ENCODE data around the gene LPIN3.

The LPIN3 gene

DNA sequence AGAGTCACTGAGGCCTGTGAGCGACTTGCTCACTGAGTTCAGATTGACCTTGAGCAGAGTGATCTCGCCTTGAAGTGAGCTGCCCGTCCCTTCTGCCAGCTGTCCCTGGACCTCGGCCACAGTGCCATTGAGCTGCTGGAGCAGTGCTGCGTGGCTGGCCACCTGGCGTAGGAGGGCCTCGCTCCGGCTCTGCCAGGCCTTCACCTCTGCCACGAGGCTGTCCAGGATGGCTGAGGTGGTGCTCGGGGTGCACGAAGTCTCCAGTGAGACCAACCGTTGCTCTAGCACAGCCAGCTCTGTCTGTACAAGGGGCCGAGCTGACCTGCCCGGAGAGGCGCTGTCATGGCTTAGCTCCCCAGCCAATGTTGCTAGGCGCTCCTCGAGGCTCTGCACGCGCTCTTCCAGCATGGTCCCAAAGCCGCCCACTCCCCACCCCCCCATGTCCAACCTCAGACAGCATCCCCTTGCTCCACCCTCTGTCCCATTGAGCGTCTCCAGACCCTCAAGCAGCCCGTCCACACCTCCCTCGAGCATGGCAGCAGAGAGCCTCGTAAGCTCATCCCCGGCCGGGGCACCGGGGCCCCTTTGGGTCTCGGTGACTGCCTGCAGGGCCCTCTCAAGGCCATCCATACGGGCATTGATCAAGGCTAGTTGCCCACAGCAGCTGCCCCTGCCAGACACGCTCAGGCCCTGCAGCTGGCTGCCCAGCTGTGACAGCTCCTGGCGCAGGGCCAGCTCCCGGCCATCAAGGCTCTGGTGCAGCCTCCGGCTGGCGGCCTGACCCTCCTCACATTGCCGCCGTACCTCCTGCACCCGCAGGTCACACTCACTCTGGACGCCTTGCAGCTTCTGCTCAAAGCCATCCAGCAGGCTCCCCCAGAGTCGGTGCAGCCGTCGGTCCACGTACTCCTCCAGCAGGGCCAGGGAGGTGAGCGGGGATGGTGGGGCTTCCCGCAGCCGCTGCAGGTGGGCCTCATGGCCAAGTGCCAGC, 21.4 kb downstream of the LPIN3 start:
- Histone ChIP-seq H3K27ac (ENCODE audit: low read length, poor library complexity, severe bottlenecking) (no peak overlapping the region), H3K79me1 (replicated peaks; ENCODE audit: low read length, poor library complexity, severe bottlenecking) (no peaks in the 10 kb centered on the region), H3K36me3 (ENCODE audit: control insufficient read depth in 1 of 2, insufficient read depth in 2 of 2, low read depth in 1 of 2, low read length in 2 of 2) (peaks cover 16 to 38% of the 10 kb centered on the region in 2 experiments), H3K4ac (ENCODE audit: low read depth in 1 of 2, low read length in 2 of 2) (no peak overlapping the region), H3K9ac (ENCODE audit: low read length) (no peak overlapping the region), H3K27me3 (ENCODE audit: control insufficient read depth in 1 of 2, insufficient read depth in 1 of 2, low read length in 2 of 2) (peaks cover 32% of the 10 kb centered on the region in 2 experiments), H2BK5ac (ENCODE audit: low read depth, low read length, poor library complexity, severe bottlenecking) (no peak overlapping the region), H3K23ac (ENCODE audit: low read length in 2 of 2) (no peak overlapping the region), H4K8ac (ENCODE audit: low read length) (no peak overlapping the region), H2BK12ac (ENCODE audit: low read length in 2 of 2) (no peak overlapping the region), H3K9me3 (ENCODE audit: control insufficient read depth, low read length) (no peaks in the 10 kb centered on the region), H2AK5ac (ENCODE audit: low read length, severe bottlenecking) (no peak overlapping the region), H3K14ac (ENCODE audit: low read length in 2 of 2) (peak overlapping the region in 1 of 2 experiments; percentile 26), H2AFZ (ENCODE audit: low read depth, low read length) (no peak overlapping the region), H3K4me1 (ENCODE audit: control insufficient read depth, insufficient read depth, low read depth, low read length) (peaks cover 18% of the 10 kb centered on the region), H3K4me3 (ENCODE audit: insufficient read depth in 1 of 2, low read depth in 1 of 2, low read length in 2 of 2) (no peak overlapping the region), H2BK120ac (ENCODE audit: low read depth, low read length) (no peak overlapping the region), H2BK15ac (ENCODE audit: low read depth, poor library complexity, severe bottlenecking) (no peak overlapping the region), H4K91ac (ENCODE audit: low read length) (no peak overlapping the region), H3K18ac (ENCODE audit: low read depth in 1 of 2, low read length in 2 of 2) (no peak overlapping the region), H3K4me2 (ENCODE audit: low read length, poor library complexity, severe bottlenecking) (no peak overlapping the region)
- 94% methylated on average over 45 of the region's 45 CpGs for WGBS
- no peak for DNase-seq

DNA sequence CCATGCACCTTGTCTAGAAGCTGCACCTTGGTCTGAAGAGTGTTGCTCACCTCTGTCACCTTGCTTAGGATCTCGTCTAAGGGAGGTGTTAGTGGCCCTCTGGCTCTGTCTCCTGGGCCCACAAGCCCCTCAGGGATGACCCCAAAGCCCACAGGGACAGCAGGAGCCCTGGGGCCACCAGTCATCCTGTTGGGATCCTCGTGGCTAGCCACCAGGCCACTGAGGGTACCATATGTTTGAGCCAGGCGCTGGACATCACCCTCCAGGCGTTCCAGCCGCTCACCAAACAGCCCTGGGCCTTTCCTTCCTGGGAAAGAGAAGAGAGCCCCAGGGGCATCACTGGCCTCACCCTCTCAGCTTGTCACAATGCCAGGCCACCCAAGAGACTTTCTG, 22.1 kb downstream of the LPIN3 start:
- WGBS: 92% methylated on average over 5 of the region's 5 CpGs

DNA sequence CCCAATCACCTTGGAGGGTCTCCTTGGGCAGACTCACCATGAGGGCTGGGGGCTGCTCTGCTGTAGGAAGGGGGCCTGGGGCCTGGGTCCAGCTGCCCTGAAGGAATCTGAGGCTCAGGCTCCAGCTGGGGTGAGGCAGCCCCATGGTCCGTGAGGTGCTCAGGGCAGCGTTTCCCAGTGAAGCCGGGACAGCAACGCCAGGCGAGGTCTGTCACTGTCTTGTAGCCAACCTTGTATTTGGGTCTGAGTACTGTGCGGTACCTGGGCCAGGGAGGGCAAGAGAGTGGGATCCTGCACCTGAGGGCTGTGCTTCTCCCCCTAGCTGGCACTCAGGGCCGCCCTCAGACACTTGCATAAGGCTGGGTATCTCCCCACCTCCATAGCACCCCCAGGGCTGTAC, 23.0 kb downstream of the LPIN3 start:
- Histone ChIP-seq H3K27ac (ENCODE audit: low read length, poor library complexity, severe bottlenecking) (no peak overlapping the region), H3K9ac (ENCODE audit: low read length) (no peak overlapping the region), H3K23ac (ENCODE audit: low read length in 2 of 2) (no peak overlapping the region), H3K4ac (ENCODE audit: low read depth in 1 of 2, low read length in 2 of 2) (no peak overlapping the region), H2AFZ (ENCODE audit: low read depth, low read length) (no peak overlapping the region), H2BK5ac (ENCODE audit: low read depth, low read length, poor library complexity, severe bottlenecking) (no peak overlapping the region), H3K79me1 (replicated peaks; ENCODE audit: low read length, poor library complexity, severe bottlenecking) (no peaks in the 10 kb centered on the region), H2BK120ac (ENCODE audit: low read depth, low read length) (no peak overlapping the region), H3K4me3 (ENCODE audit: insufficient read depth in 1 of 2, low read depth in 1 of 2, low read length in 2 of 2) (no peak overlapping the region), H2BK15ac (ENCODE audit: low read depth, poor library complexity, severe bottlenecking) (no peak overlapping the region), H3K27me3 (ENCODE audit: control insufficient read depth in 1 of 2, insufficient read depth in 1 of 2, low read length in 2 of 2) (peaks cover 42 to 43% of the 10 kb centered on the region in 2 experiments), H3K18ac (ENCODE audit: low read depth in 1 of 2, low read length in 2 of 2) (no peak overlapping the region), H3K4me2 (ENCODE audit: low read length, poor library complexity, severe bottlenecking) (no peak overlapping the region), H2AK5ac (ENCODE audit: low read length, severe bottlenecking) (no peak overlapping the region), H3K14ac (ENCODE audit: low read length in 2 of 2) (peak overlapping the region in 1 of 2 experiments; percentile 53), H4K91ac (ENCODE audit: low read length) (no peak overlapping the region), H2BK12ac (ENCODE audit: low read length in 2 of 2) (no peak overlapping the region), H4K8ac (ENCODE audit: low read length) (no peak overlapping the region), H3K36me3 (ENCODE audit: control insufficient read depth in 1 of 2, insufficient read depth in 2 of 2, low read depth in 1 of 2, low read length in 2 of 2) (peaks cover under 1 to 22% of the 10 kb centered on the region in 2 experiments), H3K4me1 (ENCODE audit: control insufficient read depth, insufficient read depth, low read depth, low read length) (peaks cover 15% of the 10 kb centered on the region), H3K9me3 (ENCODE audit: control insufficient read depth, low read length) (no peaks in the 10 kb centered on the region)
- WGBS: 100% methylated on average over 1 of the region's 7 CpGs
- no peak for DNase-seq

More for the DNA sequence above, 22.1 kb downstream of the LPIN3 start:
- Histone ChIP-seq H3K27ac (ENCODE audit: low read length, poor library complexity, severe bottlenecking) (no peak overlapping the region), H3K36me3 (ENCODE audit: control insufficient read depth in 1 of 2, insufficient read depth in 2 of 2, low read depth in 1 of 2, low read length in 2 of 2) (peaks cover 9 to 31% of the 10 kb centered on the region in 2 experiments), H3K4me1 (ENCODE audit: control insufficient read depth, insufficient read depth, low read depth, low read length) (peaks cover 18% of the 10 kb centered on the region), H3K4me2 (ENCODE audit: low read length, poor library complexity, severe bottlenecking) (no peak overlapping the region), H2BK5ac (ENCODE audit: low read depth, low read length, poor library complexity, severe bottlenecking) (no peak overlapping the region), H3K14ac (ENCODE audit: low read length in 2 of 2) (no peak overlapping the region), H3K9me3 (ENCODE audit: control insufficient read depth, low read length) (no peaks in the 10 kb centered on the region), H2AFZ (ENCODE audit: low read depth, low read length) (no peak overlapping the region), H3K79me1 (replicated peaks; ENCODE audit: low read length, poor library complexity, severe bottlenecking) (no peaks in the 10 kb centered on the region), H3K4me3 (ENCODE audit: insufficient read depth in 1 of 2, low read depth in 1 of 2, low read length in 2 of 2) (no peak overlapping the region), H2AK5ac (ENCODE audit: low read length, severe bottlenecking) (no peak overlapping the region), H4K91ac (ENCODE audit: low read length) (no peak overlapping the region), H2BK120ac (ENCODE audit: low read depth, low read length) (no peak overlapping the region), H2BK12ac (ENCODE audit: low read length in 2 of 2) (no peak overlapping the region), H3K23ac (ENCODE audit: low read length in 2 of 2) (no peak overlapping the region), H3K9ac (ENCODE audit: low read length) (no peak overlapping the region), H2BK15ac (ENCODE audit: low read depth, poor library complexity, severe bottlenecking) (no peak overlapping the region), H4K8ac (ENCODE audit: low read length) (no peak overlapping the region), H3K18ac (ENCODE audit: low read depth in 1 of 2, low read length in 2 of 2) (no peak overlapping the region), H3K4ac (ENCODE audit: low read depth in 1 of 2, low read length in 2 of 2) (no peak overlapping the region), H3K27me3 (ENCODE audit: control insufficient read depth in 1 of 2, insufficient read depth in 1 of 2, low read length in 2 of 2) (peaks cover 39% of the 10 kb centered on the region in 2 experiments)
- no peak for DNase-seq

DNA sequence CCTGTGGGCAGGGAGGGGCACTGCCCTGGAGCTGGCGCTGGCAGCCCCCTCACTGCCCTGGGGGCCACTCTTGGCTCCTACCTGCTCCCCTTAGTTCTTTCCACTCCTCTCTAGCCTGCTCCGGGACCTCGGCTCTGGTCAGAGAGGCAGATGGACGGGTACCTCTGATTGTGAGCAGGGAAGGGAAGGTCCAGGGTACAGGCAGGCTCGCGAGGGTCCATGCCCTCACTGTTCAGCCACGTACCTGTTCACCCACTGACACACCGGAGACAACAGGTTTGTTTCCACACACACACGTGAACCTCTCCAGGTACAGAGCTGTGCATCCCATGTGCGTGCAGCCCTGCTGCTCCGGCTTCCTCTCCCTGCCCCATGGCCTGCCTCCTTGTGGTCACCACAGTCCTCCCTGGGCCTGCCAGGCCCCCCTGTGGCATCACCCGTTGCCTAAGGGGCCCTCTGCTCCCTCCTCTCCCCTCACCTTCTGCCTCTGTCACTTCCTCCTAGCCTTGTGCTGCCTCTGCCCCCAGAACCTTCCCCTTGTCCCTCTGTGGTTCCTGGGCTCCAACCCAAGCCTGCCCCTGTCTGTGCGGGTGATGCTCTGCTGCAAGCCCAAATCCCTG, 23.7 kb downstream of the LPIN3 start:
- Histone ChIP-seq H3K23ac (ENCODE audit: low read length in 2 of 2) (no peak overlapping the region), H3K9me3 (ENCODE audit: control insufficient read depth, low read length) (no peaks in the 10 kb centered on the region), H2AFZ (ENCODE audit: low read depth, low read length) (no peak overlapping the region), H3K27me3 (ENCODE audit: control insufficient read depth in 1 of 2, insufficient read depth in 1 of 2, low read length in 2 of 2) (peaks cover 44 to 49% of the 10 kb centered on the region in 2 experiments), H3K79me1 (replicated peaks; ENCODE audit: low read length, poor library complexity, severe bottlenecking) (no peaks in the 10 kb centered on the region), H2BK5ac (ENCODE audit: low read depth, low read length, poor library complexity, severe bottlenecking) (no peak overlapping the region), H3K4me1 (ENCODE audit: control insufficient read depth, insufficient read depth, low read depth, low read length) (peaks cover 15% of the 10 kb centered on the region), H2BK12ac (ENCODE audit: low read length in 2 of 2) (no peak overlapping the region), H2BK15ac (ENCODE audit: low read depth, poor library complexity, severe bottlenecking) (no peak overlapping the region), H3K4ac (ENCODE audit: low read depth in 1 of 2, low read length in 2 of 2) (no peak overlapping the region), H2AK5ac (ENCODE audit: low read length, severe bottlenecking) (no peak overlapping the region), H3K9ac (ENCODE audit: low read length) (no peak overlapping the region), H3K14ac (ENCODE audit: low read length in 2 of 2) (no peak overlapping the region), H3K27ac (ENCODE audit: low read length, poor library complexity, severe bottlenecking) (no peak overlapping the region), H2BK120ac (ENCODE audit: low read depth, low read length) (no peak overlapping the region), H3K4me2 (ENCODE audit: low read length, poor library complexity, severe bottlenecking) (no peak overlapping the region), H4K8ac (ENCODE audit: low read length) (no peak overlapping the region), H4K91ac (ENCODE audit: low read length) (no peak overlapping the region), H3K36me3 (ENCODE audit: control insufficient read depth in 1 of 2, insufficient read depth in 2 of 2, low read depth in 1 of 2, low read length in 2 of 2) (peaks cover 0 to 18% of the 10 kb centered on the region in 2 experiments), H3K4me3 (ENCODE audit: insufficient read depth in 1 of 2, low read depth in 1 of 2, low read length in 2 of 2) (no peak overlapping the region), H3K18ac (ENCODE audit: low read depth in 1 of 2, low read length in 2 of 2) (no peak overlapping the region)
- no peak for DNase-seq
- WGBS: 84% methylated on average over 12 of the region's 13 CpGs
